IMR-90 (cell line): ENCODE measurements around the gene ZNF775.

Experiments used
- CTCF ChIP-seq: conservative IDR thresholded peaks from 2 replicates; pipeline ENCODE4 v1.5.1; 2012; ENCODE audit warnings: mild to moderate bottlenecking, low read depth, low read length, improper control_type of control experiment
- MAFK ChIP-seq: IDR thresholded peaks from 2 replicates; pipeline ENCODE4 v1.6.1; 2012; ENCODE audit warnings: low read depth, low read length, improper control_type of control experiment
- NFE2L2 ChIP-seq: fragments of 150-350 bp; IDR thresholded peaks from 2 replicates; pipeline ENCODE4 v1.6.1; 2016; ENCODE audit warnings: low read depth, mild to moderate bottlenecking, low read length
- POLR2A ChIP-seq: IDR thresholded peaks from 2 replicates; pipeline ENCODE4 v1.6.1; 2012; ENCODE audit warnings: mild to moderate bottlenecking, low read depth, low read length

GRCh38 chr7:150351587-150352194 is 27.4 kb upstream of the ZNF775 start:
- TF ChIP-seq CTCF (no peak), NFE2L2 (no peak), MAFK (no peak), POLR2A (no peak)
